22Rv1 (cell line): ENCODE data around the gene DOCK11.

Source experiments
- ZFX ChIP-seq: fragments of 450-650 bp; IDR thresholded peaks from 2 replicates; pipeline ENCODE4 v1.6.1; 2017; ENCODE audit warnings: antibody characterized with exemption, borderline replicate concordance
- TF ChIP-seq, protein P1 (sequence below): fragments of 450-650 bp; IDR thresholded peaks from 2 replicates; pipeline ENCODE4 v1.5.1; 2017; ENCODE audit warnings: mild to moderate bottlenecking

DNA sequence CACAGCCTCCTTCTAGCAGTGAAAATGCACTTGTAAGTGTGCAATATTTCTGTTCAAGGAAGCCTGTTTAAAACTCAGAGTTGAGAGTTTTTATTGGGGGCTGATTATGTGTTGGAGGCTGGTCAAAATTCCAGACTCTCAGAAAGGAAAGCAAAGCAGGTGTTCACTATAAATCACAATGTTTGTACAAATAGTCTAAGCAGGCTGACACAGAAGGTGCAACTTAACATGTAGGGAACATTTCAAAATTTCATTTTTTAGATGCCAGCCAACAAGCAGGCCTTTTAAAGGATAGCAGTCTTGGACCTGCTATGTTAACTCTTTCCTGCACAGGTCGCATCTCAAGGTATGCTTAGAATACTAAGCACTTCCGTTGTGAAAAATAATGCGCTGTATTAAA, 119.5 kb downstream of the DOCK11 start:
- TF ChIP-seq, protein P1, sequence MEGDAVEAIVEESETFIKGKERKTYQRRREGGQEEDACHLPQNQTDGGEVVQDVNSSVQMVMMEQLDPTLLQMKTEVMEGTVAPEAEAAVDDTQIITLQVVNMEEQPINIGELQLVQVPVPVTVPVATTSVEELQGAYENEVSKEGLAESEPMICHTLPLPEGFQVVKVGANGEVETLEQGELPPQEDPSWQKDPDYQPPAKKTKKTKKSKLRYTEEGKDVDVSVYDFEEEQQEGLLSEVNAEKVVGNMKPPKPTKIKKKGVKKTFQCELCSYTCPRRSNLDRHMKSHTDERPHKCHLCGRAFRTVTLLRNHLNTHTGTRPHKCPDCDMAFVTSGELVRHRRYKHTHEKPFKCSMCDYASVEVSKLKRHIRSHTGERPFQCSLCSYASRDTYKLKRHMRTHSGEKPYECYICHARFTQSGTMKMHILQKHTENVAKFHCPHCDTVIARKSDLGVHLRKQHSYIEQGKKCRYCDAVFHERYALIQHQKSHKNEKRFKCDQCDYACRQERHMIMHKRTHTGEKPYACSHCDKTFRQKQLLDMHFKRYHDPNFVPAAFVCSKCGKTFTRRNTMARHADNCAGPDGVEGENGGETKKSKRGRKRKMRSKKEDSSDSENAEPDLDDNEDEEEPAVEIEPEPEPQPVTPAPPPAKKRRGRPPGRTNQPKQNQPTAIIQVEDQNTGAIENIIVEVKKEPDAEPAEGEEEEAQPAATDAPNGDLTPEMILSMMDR = no peak
- no peak for TF ChIP-seq ZFX
